Embryonic facial prominence (tissue), 1 donor: ENCODE data around the gene PLPPR3.

ENCODE experiments used
- DNase-seq: peaks from one replicate; pipeline ENCODE4 v3.0.0-alpha.2; 2016; ENCODE audit errors: extremely low spot score

Gene PLPPR3

GRCh38 chr19:772730-773436 is 48.9 kb downstream of the PLPPR3 start:
- DNase-seq = no peak

GRCh38 chr19:772063-772462 is 49.7 kb downstream of the PLPPR3 start:
- DNase-seq = no peak

DNA sequence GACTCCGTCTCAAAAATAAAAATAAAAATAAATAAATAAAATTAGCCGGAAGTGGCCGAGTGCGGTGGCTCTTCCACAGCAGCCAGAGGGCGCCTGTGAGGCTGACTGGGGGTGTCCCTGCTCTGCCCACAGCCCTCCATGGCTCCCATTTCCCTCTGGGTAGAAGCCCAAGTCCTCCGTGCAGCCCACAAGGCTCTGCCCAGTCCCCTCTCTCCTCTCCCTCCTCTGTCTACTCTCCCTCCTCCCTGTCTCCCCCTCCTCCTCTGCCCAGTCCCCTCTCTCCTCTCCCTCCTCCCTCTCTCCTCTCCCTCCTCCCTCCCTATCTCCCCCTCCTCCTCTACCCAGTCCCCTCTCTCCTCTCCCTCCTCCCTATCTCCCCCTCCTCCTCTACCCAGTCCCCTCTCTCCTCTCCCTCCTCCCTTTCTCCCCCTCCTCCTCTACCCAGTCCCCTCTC is 50.4 kb downstream of the PLPPR3 start:
- DNase-seq = no peak

- no peak for DNase-seq
Measured at GRCh38 chr19:769616-770015, 52.1 kb downstream of the PLPPR3 start.

DNA sequence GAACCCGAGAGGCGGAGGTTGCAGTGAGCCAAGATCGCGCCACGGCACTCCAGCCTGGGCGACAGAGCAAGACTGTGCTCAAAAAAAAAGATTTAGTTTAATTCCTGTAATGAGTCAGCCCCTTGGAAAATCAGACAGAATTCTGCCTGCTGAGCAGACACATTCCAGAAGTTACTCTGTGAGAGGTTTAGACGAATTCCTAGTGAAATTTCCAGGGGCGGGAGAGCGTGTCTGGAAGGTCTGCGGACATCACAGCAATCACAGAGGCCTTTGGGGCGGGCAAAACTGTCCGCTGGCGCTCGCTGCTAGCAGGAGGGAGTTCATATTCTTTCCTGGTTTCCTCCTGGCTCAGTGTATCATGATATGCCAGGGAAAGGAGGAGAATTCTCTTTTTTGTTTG is 53.3 kb downstream of the PLPPR3 start:
- DNase-seq = no peak

DNA sequence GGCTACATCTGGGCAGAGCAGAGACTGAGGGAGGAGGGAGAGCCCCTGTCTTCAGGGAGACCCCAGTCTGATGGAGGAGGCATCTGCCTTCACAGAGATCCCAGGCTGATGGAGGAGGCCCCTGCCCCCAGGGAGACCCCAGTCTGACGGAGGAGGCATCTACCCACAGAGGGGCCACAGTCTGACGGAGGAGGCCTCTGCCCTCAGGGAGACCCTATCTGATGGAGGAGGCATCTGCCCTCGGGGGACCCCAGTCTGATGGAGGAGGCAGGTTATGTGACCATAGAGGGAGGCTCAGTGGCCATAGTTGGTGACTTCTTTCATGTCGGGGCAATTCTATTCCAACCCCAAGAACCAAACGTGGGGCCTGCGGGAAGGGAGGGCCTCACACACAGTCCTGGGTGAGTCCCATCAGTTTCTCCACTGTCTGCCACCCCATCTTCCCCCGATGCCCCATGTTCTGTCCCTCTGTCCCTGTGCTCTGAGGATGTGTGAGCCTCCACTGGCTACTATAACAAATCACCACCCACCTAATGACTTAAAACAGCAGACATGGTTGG is 56.5 kb downstream of the PLPPR3 start:
- no peak for DNase-seq

- DNase-seq = no peak
Measured at GRCh38 chr19:764301-764700, 57.5 kb downstream of the PLPPR3 start.

- DNase-seq = no peak
Measured at GRCh38 chr19:763869-764268, 57.9 kb downstream of the PLPPR3 start.

DNA sequence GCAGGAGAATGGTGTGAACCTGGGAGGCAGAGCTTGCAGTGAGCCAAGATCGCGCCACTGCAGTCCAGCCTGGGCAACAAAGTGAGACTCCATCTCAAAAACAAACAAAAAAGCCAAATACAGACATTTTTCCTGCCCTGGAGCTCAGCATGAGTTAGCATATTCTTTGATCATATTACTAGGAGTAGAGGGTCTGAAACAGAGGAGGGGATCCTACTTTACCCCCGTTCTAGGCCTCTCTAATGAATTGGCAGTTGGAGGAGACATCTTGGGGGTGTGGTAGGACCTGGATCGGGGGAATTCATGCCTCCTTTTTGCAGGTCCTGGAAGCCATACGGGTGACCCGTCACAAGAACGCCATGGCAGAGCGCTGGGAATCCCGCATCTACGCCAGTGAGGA is 58.6 kb downstream of the PLPPR3 start:
- DNase-seq = no peak
